22Rv1 (cell line): ENCODE results near the gene KLF13.

Experiments used
- H3K27ac ChIP-seq: fragments of 450-650 bp; 2 replicates; pipeline ENCODE4 v1.5.1; 2017
- ZFX ChIP-seq: fragments of 450-650 bp; IDR thresholded peaks from 2 replicates; pipeline ENCODE4 v1.6.1; 2017; ENCODE audit warnings: antibody characterized with exemption, borderline replicate concordance
- TF ChIP-seq, protein P1 (sequence below): fragments of 450-650 bp; IDR thresholded peaks from 2 replicates; pipeline ENCODE4 v1.5.1; 2017; ENCODE audit warnings: mild to moderate bottlenecking

The KLF13 gene

DNA sequence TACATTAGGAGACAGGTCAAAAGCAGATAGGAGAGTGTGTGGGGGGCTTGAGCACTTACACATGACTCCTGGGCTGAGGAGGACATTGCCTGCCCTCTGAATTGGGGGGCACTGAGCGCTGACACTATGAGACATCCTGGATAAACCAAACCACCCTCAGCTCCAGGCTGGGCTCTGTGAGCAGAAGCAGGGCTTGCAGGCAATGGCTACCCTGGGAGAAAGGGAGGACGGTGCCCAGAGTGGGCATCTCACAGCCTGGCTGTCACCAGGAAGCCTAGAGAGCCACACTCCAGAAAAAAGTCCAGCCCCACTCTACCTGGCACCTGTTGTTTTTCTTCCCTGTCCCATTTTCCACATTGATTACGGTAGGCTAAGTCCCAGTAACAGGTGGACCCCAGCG, 8.2 kb upstream of the KLF13 start:
- H3K27ac ChIP-seq: no peak overlapping the region
- TF ChIP-seq, protein P1, sequence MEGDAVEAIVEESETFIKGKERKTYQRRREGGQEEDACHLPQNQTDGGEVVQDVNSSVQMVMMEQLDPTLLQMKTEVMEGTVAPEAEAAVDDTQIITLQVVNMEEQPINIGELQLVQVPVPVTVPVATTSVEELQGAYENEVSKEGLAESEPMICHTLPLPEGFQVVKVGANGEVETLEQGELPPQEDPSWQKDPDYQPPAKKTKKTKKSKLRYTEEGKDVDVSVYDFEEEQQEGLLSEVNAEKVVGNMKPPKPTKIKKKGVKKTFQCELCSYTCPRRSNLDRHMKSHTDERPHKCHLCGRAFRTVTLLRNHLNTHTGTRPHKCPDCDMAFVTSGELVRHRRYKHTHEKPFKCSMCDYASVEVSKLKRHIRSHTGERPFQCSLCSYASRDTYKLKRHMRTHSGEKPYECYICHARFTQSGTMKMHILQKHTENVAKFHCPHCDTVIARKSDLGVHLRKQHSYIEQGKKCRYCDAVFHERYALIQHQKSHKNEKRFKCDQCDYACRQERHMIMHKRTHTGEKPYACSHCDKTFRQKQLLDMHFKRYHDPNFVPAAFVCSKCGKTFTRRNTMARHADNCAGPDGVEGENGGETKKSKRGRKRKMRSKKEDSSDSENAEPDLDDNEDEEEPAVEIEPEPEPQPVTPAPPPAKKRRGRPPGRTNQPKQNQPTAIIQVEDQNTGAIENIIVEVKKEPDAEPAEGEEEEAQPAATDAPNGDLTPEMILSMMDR: no peak
- TF ChIP-seq ZFX: no peak

DNA sequence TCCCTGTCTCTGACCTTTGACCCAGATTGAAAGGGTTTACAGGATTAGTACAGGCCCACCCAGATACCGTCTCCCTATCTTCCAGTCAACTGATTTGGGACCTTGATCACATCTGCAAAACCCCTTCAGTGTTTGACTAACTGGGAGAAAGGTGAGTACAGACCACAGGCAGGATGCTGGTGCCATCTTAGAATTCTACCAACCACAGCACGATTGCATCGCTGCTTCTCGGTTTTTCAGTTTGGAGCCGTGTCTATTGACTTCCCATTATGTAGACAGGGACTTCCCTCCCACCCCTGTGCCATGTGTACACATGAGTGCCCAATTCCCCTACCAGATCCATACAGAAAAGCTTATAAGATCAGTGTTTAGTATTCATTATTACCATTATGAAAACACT, 6.6 kb upstream of the KLF13 start:
- no peak overlapping the region for H3K27ac ChIP-seq
- TF ChIP-seq, protein P1: no peak
- no peak for TF ChIP-seq ZFX

DNA sequence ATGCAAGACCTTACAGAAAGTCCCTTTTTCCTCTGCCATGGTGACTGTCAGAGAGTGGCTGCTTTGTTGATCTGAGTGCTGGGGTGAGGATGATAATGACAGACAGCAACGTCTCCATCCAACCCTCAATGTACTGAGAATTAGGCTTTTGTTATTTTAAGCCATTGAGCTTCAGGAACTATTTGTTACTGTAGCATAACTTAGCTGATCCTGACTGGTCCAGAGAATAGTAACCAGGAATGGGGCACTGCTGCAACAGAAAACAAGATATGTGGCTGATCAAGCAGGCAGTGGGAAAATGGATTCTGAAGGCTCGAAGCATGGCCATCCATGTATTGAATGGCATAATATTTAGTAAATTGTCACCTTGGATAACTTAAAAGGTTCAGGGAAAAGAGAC, 5.2 kb upstream of the KLF13 start:
- TF ChIP-seq, protein P1: no peak
- TF ChIP-seq ZFX: no peak
- no peak overlapping the region for H3K27ac ChIP-seq

GRCh38 chr15:31322504-31322903, 4.1 kb upstream of the KLF13 start:
- no peak overlapping the region for H3K27ac ChIP-seq

GRCh38 chr15:31323627-31324026, 3.0 kb upstream of the KLF13 start:
- TF ChIP-seq, protein P1: no peak
- TF ChIP-seq ZFX: no peak
- no peak overlapping the region for H3K27ac ChIP-seq

More at GRCh38 chr15:31322504-31322903, 4.1 kb upstream of the KLF13 start:
- TF ChIP-seq, protein P1: no peak
- TF ChIP-seq ZFX: no peak

- TF ChIP-seq, protein P1: no peak
- TF ChIP-seq ZFX: no peak
- no peak overlapping the region for H3K27ac ChIP-seq
Observed at GRCh38 chr15:31324186-31324585, 2.4 kb upstream of the KLF13 start.

DNA sequence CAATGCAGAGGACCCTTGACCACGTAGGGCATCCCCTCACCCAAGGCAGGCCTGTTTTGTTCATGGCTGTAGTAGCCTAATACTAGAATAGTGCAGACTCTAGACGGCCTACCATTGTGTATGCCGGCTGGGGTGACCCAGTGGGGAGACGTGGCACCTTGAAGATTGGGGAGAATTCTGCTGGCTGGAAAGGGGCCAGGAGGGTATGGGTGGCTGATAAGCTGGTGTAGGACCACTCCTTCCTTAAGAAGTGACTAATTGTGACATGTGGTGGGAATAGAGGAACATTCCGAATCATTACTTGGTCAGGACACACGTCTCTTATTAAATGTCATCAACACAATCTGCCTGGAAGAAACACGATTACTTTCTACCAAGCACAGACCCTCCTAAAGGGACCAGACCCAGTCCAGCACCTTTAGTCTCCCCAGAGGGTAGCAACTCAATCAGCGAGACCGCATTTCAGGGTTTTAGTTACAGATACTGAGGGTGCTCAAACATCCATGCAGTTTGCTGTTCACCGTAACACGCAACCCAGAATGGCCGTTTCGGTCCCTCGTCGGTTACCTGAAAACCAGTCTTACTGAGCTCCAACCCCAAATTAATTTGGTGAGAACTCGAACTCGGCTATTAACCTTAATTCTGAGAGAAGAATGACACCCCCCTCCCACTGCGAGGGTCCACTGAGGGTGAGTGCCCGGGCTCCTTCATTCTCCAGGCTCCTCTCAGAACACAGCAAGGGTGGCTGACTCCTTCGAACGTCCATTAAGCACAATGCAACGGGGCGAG, 1.6 kb upstream of the KLF13 start:
- H3K27ac ChIP-seq: no peak overlapping the region
- no peak for TF ChIP-seq ZFX
- TF ChIP-seq, protein P1: no peak
